Measurements from ENCODE around the gene PPP1R14C.

PPP1R14C gene

GRCh38 chr6:150271501-150272263, 128.8 kb downstream of the PPP1R14C start:
- DNase-seq: no peak

- DNase-seq: no peak
Observed at GRCh38 chr6:150272264-150272975, 129.6 kb downstream of the PPP1R14C start.

- DNase-seq: no peak
Observed at GRCh38 chr6:150272976-150273315, 130.1 kb downstream of the PPP1R14C start.

- DNase-seq: peak; percentile 41
Observed at GRCh38 chr6:150273457-150274309, 130.8 kb downstream of the PPP1R14C start.

DNA sequence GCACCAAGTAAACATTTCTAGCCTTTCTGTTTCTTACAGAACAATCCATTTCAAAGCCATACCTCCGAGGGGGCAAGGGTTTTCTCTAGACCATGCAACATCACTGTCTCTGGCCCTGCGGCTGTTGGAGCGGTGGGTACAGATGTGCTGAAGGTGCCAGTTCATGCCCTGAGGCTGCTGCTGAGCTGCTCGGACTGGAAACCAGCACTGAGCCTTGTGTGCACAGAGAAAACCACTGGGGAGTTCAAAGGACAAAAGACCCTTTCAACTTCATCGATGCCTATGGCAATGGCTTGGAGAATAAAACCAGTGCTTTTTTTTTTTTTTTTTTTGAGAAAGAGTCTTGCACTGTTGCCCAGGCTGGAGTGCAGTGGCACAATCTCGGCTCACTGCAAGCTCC, 132.6 kb downstream of the PPP1R14C start:
- DNase-seq: no peak

DNA sequence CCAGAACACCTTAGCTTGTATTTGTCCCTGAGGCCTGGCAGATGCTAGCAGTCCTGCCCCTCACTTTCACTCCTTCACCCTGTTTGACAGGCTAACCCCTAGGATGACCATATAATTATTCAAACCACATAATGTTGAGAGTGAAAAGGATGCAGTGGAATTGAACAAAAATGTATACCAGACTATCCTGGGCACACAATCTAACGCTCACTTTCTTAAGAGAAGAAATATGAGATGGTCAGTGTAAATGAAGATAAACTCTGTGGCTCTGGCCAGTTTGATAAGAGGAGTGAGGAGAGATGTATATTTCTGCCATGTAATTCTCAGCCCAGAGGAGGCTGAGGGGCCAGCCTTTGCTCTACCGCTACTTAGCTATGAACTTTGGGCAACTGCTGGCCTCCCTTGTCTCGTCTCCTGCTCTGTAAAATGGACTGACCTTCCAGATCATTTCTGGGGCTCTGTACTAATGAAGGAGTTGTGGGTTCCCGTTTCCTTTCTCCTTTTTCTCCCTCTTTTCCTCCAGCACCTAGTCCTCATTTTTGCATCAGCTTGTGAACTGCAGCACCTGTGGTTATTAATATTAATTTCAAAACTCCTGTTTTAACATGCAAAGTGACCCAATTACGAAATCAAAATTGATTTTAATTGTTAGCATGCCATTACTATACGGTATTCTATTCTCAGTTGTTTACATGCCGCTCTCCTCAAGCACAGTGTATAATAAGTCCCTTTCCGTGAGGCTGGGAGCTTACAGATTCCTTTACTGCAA, 133.5 kb downstream of the PPP1R14C start:
- no peak for DNase-seq

DNA sequence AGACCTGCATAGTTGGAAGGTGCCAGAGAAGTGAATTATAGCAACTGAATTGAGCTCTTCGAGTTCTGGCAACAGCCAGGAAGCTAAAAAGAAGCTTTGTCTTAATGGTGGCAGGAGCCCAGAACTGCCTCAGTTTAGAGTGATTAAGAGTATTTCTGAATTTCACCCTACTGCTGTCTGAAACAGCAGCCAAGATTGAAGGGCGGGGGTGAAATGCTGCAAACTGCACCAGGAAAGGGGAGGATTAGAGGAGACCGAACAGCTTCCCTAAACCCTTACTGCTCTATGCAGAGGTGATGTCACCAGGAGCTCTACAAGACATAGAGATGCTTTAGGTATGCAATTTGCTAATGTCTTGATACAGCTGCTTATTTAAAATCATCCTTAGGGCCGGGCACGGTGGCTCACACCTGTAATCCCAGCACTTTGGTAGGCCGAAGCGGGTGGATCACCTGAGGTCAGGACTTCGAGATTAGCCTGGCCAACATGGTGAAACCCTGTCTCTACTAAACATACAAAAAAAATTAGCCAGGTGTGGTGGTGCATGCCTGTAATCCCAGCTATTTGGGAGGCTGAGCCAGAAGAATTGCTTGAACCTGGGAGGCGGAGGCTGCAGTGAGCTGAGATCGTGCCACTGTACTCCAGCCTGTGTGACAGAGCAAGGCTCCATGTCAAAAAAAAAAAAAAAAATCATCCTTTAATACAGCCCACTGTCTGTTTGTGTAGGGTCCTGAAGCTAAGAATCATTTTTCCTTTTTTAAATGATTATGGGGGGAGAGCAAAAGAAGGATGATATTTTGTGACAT, 134.3 kb downstream of the PPP1R14C start:
- no peak for DNase-seq

- no peak for DNase-seq
Observed at GRCh38 chr6:150279533-150279932, 136.7 kb downstream of the PPP1R14C start.

DNA sequence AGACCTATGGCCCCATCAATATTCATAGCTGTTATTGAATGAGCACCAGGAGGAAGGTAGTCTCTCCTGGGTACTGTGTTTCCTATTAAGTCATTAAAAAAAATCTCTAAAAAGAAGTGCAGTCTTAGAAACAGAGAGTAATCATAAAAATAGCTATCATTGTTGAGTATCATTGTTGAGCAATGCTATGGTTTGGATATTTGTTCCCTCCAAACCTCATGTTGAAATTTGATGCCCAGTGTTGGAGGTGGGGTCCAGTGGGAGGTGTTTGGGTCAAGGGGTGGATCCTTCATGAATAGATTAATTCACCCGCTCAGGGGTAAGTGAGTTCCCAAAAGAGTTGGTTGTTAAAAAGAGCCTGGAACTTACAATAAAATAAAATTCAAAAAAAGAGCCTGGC, 137.9 kb downstream of the PPP1R14C start:
- no peak for DNase-seq

DNA sequence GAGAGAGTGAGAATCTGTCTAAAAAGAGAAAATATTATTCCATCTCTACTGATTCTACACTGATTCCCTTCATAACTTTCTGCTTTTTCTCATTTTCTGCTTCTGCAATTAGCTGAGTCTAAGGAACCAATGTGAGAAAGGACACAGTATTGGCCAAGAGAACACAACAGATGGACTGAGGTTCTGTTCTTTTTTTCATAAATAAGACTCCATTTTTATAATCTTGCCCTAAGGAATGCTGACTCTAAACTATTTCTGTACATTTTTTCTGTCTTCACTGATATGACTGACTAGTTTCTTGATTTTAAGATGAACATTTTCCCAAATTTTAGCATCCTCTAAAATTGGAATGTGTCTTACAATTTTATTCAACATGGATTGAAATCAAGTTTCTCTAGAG, 138.9 kb downstream of the PPP1R14C start:
- no peak for DNase-seq

DNA sequence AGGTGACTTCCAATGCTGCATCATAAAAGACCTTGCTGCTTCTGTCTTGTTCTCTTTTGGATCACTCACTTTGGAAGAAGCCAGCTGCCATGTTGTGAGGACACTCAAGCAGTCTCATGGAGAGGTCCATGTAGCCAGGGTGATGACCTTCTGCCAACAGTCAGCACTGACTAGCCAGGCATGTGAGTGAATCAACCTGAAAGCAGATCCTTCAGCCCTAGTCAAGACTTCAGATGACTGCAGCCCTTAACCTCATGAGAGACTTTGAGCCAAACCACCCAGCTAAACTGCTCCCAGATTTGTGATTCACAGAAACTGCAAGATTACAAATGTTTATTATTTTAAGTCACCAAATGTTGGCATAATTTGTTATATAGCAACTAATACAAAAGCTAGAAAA, 140.0 kb downstream of the PPP1R14C start:
- DNase-seq: no peak

- DNase-seq: no peak
Observed at GRCh38 chr6:150286460-150286859, 143.6 kb downstream of the PPP1R14C start.

DNA sequence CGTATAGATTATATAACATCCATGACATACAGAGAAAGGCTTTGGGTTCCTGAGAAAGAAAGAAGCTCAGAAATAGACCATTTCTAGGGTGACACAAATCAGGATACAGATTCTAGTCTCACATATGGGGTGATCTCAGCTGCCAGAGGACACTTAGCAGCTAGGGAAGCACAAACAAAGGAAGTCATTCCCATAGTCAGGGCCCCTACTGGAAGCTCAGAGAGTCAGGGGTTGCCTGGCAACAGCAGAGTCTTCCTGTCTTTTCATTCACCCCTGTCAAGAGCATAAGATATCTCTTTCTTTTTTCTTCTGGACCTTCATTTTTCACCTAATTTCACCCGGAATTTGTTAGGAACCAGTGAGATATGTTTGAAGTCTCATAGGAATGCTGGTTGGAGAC, 144.1 kb downstream of the PPP1R14C start:
- DNase-seq: no peak

- no peak for DNase-seq
Observed at GRCh38 chr6:150288456-150288855, 145.6 kb downstream of the PPP1R14C start.

DNA sequence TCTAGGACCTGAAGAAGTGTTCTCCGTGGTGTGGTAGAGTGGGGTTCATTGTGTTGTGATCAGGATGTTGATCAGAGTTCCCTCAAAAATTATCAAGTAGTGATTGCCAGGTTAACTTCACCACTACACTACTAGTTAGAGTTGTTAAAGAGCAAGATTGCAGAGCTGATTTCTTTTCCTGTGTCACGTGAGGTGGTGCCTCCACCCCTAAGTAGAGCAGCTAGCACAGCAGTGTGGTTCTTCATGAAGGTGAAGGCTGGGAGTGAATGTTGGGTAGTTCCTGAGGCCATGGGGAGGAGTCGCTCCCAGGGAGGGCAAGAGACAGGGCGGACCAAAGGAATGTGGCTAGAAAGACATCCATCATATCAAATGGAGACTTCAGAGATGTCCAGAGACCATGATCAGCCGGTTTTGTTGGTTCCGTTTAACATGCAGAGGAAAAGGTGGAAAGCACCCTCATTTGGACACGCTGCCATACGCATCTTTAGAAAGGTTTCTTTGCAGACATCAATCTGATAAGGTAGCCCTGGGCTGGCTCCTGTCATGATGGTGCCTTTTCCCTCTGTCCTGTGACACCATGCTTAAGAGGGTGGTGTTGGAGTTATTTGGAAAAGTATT, 146.7 kb downstream of the PPP1R14C start:
- no peak for DNase-seq

DNA sequence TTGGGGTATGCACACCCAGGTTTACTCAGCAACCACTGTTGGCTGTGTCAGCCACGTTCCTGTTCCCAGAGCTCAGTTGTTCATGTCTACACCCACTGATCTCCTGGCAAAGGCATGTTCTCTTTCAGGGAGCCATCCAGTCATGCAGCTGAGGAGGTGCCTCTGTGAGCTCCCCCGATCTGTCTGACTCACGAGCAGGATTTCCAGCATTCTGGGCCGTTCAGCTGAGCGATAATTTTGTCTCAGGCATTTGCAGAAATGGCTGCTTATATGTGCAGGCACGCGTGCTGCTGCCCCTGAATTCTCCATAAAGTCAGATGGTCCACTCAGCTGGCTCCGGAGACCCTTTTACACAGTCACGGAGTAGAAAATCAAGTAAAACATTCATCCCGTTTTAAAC, 147.6 kb downstream of the PPP1R14C start:
- no peak for DNase-seq

DNA sequence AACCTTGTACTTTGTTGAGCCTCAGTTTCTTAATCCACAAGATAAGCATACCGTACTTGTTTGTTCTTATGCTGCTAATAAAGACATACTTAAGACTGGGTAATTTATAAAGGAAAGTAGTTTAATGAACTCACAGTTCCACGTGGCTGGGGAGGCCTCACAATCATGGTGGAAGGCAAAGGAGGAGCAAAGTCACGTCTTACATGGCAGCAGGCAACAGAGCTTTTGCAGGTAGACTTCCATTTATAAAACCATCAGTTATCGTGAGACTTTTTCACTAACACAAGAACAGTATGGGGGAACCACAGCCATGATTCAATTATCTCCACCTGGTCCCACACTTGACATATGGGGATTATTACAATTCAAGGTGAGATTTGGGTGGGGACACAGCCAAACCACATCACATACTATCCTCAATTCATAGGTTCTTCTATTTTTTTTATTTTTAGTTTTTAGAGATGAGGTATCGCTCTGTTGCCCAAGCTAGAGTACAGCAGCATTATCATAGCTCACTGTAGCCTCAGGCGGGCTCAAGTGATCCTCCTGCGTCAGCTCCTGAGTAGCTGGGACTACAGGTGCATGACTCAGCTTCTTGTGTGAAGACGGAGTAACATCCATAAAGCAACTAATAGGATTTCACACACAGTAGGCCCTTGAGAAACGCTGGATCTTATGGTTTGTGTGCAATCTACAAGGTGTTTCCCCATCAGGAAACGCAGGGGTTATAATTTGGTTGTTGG, 149.3 kb downstream of the PPP1R14C start:
- DNase-seq: no peak

DNA sequence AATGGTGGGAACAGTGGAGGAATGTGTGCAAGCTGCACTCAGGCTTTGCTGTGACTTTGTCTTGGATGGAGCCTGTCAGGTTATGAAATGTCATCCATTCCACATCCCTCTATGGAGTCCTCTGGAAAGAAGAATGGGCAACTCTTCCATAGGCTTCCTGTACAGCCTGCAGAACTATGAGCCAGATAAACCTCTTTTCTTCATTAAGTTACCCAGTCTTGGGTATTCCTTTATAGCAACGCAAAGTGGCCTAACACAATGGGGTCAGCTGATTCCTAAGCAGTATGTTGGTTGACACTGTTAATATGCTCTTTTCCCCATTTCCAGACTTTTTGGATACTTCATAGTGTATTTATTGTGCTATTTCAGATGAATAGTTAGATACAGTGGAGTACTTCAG, 150.2 kb downstream of the PPP1R14C start:
- DNase-seq: no peak

DNA sequence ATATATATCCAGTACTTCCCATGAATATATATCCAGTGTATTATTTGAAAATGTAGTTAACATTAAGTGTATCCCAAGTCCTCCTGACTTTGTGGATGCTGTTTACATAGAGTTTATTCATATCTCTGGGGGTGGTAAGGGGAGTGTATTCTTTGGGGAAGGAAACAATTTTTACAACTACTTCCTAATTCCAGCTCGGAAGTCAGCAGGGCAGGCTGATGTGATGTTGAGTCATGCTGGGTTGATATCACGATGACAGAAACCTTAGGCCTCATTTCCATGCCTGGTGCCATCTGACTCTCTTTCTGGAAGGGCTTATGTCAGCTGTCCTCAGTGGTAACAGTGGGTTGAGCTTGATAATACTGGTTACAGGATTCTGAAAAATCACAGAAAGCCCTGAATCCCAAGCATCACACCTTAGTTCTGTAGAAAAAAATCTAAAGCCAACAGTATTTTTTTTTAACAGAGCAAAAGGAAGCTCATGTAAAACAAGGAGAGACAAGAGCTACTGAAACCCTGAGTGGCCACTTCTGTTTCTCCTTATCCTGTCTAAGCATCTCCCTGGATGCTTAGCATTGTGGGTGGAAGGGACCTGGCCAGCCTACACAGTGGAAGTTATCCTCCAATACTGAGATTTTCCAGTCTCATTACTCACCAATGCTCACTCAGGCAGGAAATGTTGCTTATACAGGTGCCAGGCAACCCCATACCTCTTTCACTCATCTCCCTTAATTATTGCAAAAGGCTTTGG, 150.8 kb downstream of the PPP1R14C start:
- no peak for DNase-seq

- DNase-seq: no peak
Observed at GRCh38 chr6:150296890-150297289, 154.0 kb downstream of the PPP1R14C start.

All from right kidney (tissue), 1 donor.